Camera-type eye (tissue), 1 donor: ENCODE results near the gene HBM. TPM values are rescaled to one million over a fixed set of nuclear protein-coding genes. Genes with fewer than 3 reads are reported as not detected.

Experiments
- total RNA-seq: library from RNA; depleted of rRNA; stranded (reverse); fragments of >200 nt; gene quantifications from one replicate; pipeline ENCODE4 v1.2.3, GENCODE V29; 2014

The HBM gene, protein sequence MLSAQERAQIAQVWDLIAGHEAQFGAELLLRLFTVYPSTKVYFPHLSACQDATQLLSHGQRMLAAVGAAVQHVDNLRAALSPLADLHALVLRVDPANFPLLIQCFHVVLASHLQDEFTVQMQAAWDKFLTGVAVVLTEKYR
- total RNA-seq, result 15.4 TPM

GRCh38 chr16:165539-166374 lies at the start of gene HBM:
Gene HBM (plus strand): TSS chr16:165978. CDS start chr16:165998, 20 bp downstream.

GRCh38 chr16:152141-153128 lies 13.3 kb upstream of the HBM start, which contains the start of gene HBZ:
Gene HBZ (plus strand): TSS chr16:152644. CDS start chr16:152910, 266 bp downstream.

GRCh38 chr16:172374-172941 lies 6.7 kb downstream of the HBM start, which contains the start of gene HBA2:
Gene HBA2 (plus strand): TSS chr16:172876. CDS start chr16:172913, 37 bp downstream.

GRCh38 chr16:176477-177382 lies 11.0 kb downstream of the HBM start, which contains the start of gene HBA1:
Gene HBA1 (plus strand): TSS chr16:176680. CDS start chr16:176717, 37 bp downstream.

DNA sequence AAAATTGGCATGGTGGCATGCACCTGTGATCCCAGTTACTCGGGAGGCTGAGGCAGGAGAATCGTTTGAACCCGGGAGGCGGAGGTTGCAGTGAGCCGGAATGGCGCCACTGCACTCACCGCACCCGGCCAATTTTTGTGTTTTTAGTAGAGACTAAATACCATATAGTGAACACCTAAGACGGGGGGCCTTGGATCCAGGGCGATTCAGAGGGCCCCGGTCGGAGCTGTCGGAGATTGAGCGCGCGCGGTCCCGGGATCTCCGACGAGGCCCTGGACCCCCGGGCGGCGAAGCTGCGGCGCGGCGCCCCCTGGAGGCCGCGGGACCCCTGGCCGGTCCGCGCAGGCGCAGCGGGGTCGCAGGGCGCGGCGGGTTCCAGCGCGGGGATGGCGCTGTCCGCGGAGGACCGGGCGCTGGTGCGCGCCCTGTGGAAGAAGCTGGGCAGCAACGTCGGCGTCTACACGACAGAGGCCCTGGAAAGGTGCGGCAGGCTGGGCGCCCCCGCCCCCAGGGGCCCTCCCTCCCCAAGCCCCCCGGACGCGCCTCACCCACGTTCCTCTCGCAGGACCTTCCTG lies 14.4 kb downstream of the HBM start, which contains the start of gene HBQ1:
Gene HBQ1 (plus strand): TSS at position 359 of the 575 bp plus-strand sequence. CDS start 28 bp downstream, at position 387.

Other genes with a start within 250 kb of the HBM start
- gene POLR3K, start 112.4 kb upstream of the HBM start, total RNA-seq, result 2.3 TPM
- 13.4 TPM for gene SNRNP25, start 112.2 kb upstream of the HBM start, total RNA-seq
- gene RHBDF1, start 93.3 kb upstream of the HBM start, total RNA-seq, result 36.1 TPM
- 40.2 TPM for gene MPG, start 87.8 kb upstream of the HBM start, total RNA-seq
- gene NPRL3, start 27.3 kb upstream of the HBM start, total RNA-seq, result 29.9 TPM
- 2.2 TPM for gene HBZ, start 13.3 kb upstream of the HBM start, total RNA-seq
- 1,606 TPM for gene HBA2, start 6.9 kb downstream of the HBM start, total RNA-seq
- gene HBA1, start 10.7 kb downstream of the HBM start, total RNA-seq, result 1,075 TPM
- gene HBQ1, start 14.5 kb downstream of the HBM start, total RNA-seq, result 4.1 TPM
- gene LUC7L, start 63.5 kb downstream of the HBM start, total RNA-seq, result 160 TPM
- gene FAM234A, start 68.8 kb downstream of the HBM start, total RNA-seq, result 66.5 TPM
- 8.2 TPM for gene RGS11, start 110.0 kb downstream of the HBM start, total RNA-seq
- gene ARHGDIG, start 114.6 kb downstream of the HBM start, total RNA-seq, result 10.5 TPM
- gene PDIA2, start 117.2 kb downstream of the HBM start, total RNA-seq, result 2.1 TPM
- 20.4 TPM for gene AXIN1, start 186.7 kb downstream of the HBM start, total RNA-seq
- 44.0 TPM for gene MRPL28, start 204.6 kb downstream of the HBM start, total RNA-seq
- gene PGAP6, start 216.0 kb downstream of the HBM start, total RNA-seq, result 14.2 TPM
- gene NME4, start 231.2 kb downstream of the HBM start, total RNA-seq, result 30.3 TPM
- gene DECR2, start 235.9 kb downstream of the HBM start, total RNA-seq, result 10.2 TPM